ENCODE results near the gene CRYAB.

The CRYAB gene

GRCh38 chr11:111911563-111912401 is at the start of gene CRYAB:
CRYAB (minus strand) TSS chr11:111911770; CDS start chr11:111911724, 46 bp downstream.
- DNase-seq (ENCODE audit: low read depth in 3 of 3), result no peak

GRCh38 chr11:111960916-111961315 is 49.3 kb upstream of the CRYAB start:
- no peak for DNase-seq (ENCODE audit: low read depth in 3 of 3)

- DNase-seq (ENCODE audit: low read depth in 3 of 3), result no peak
Observed at GRCh38 chr11:111957663-111958444, 46.3 kb upstream of the CRYAB start.

- no peak for DNase-seq (ENCODE audit: low read depth in 3 of 3)
Observed at GRCh38 chr11:111954154-111954553, 42.6 kb upstream of the CRYAB start.

GRCh38 chr11:111951565-111951964 is 40.0 kb upstream of the CRYAB start:
- no peak for DNase-seq (ENCODE audit: low read depth in 3 of 3)

- no peak for DNase-seq (ENCODE audit: low read depth in 3 of 3)
Observed at GRCh38 chr11:111949519-111950426, 38.2 kb upstream of the CRYAB start.

- DNase-seq (ENCODE audit: low read depth in 3 of 3), result no peak
Observed at GRCh38 chr11:111947143-111947542, 35.6 kb upstream of the CRYAB start.

GRCh38 chr11:111946499-111946898 is 34.9 kb upstream of the CRYAB start:
- DNase-seq (ENCODE audit: low read depth in 3 of 3), result no peak

- DNase-seq (ENCODE audit: low read depth in 3 of 3), result no peak
Observed at GRCh38 chr11:111945198-111945597, 33.6 kb upstream of the CRYAB start.

- DNase-seq (ENCODE audit: low read depth in 3 of 3), result no peak
Observed at GRCh38 chr11:111944651-111945051, 33.1 kb upstream of the CRYAB start.

- DNase-seq (ENCODE audit: low read depth in 3 of 3), result no peak
Observed at GRCh38 chr11:111944139-111944538, 32.6 kb upstream of the CRYAB start.

GRCh38 chr11:111942829-111943228 is 31.3 kb upstream of the CRYAB start:
- DNase-seq (ENCODE audit: low read depth in 3 of 3), result no peak

- no peak for DNase-seq (ENCODE audit: low read depth in 3 of 3)
Observed at GRCh38 chr11:111941963-111942362, 30.4 kb upstream of the CRYAB start.

GRCh38 chr11:111939836-111940604 is 28.4 kb upstream of the CRYAB start:
- no peak for DNase-seq (ENCODE audit: low read depth in 3 of 3)

- peak in 2 of 3 experiments; percentile 20 to 46 for DNase-seq (ENCODE audit: low read depth in 3 of 3)
Observed at GRCh38 chr11:111938687-111939160, 27.2 kb upstream of the CRYAB start.

- no peak for DNase-seq (ENCODE audit: low read depth in 3 of 3)
Observed at GRCh38 chr11:111937844-111938243, 26.3 kb upstream of the CRYAB start.

GRCh38 chr11:111937461-111937769 is 25.8 kb upstream of the CRYAB start:
- DNase-seq (ENCODE audit: low read depth in 3 of 3), result no peak

- no peak for DNase-seq (ENCODE audit: low read depth in 3 of 3)
Observed at GRCh38 chr11:111936040-111936540, 24.5 kb upstream of the CRYAB start.

- DNase-seq (ENCODE audit: low read depth in 3 of 3), result no peak
Observed at GRCh38 chr11:111935317-111936039, 23.9 kb upstream of the CRYAB start.

GRCh38 chr11:111934306-111934705 is 22.7 kb upstream of the CRYAB start:
- no peak for DNase-seq (ENCODE audit: low read depth in 3 of 3)
